Effector CD8-positive, alpha-beta T cell (primary cell): ENCODE measurements around the gene CEMIP.
"Not testable (repeated sequence)": the region's sequence is repeated elsewhere in the genome, so short reads cannot be mapped to it uniquely, and the experiment has no call there.

Experiments used
- DNase-seq: peaks from one replicate; lab custom pipeline; 2025; lab: John Stamatoyannopoulos, UW

CEMIP gene

DNA sequence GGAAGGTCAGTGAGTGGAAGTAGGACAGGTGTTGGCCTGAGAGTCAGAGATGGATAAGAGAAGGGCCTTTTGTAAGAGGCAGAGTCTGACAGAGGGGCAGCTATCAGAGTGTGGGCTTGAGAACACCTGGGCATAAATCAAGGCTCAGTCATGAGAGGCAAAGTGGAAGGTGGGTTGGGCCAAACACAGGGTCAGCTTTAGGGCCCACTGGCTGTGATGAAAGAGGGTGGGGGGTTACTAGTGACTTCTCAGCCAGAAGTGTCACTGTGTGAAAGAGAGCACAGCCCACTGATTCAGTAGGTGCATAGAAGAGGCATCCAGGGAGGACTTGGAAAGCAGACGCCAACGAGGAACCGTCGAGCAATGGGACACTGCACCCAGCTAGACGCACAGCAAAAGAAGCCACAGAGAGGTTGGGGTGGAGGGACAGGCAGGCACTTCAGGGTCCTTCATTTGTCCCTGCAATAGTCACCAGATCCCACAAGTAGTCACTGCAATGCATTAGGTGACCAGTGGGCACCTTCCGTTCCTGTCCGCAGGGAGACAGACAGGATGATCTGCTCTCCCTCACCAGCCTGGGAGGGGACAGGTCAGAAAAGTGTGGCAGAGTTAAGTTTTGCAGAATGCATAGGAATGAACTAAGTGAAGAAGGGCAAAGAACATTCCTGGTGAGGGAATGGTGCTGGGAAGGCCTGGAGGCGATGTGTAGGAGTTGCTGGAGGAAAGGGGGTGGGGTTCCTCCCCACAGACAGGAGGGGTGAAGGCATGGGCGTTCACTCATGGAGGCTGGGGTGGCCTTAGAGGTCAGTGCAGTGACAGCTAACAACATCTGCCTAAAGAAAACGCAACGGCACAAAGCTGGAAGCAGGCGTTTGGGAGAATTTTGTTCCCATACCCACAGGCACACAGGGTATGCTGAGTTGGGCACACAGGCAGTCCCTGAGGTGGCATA, 174.1 kb downstream of the CEMIP start:
- DNase-seq, result no peak

- no peak for DNase-seq
Observed at GRCh38 chr15:80953953-80954778, 175.0 kb downstream of the CEMIP start.

GRCh38 chr15:80955571-80956452, 176.6 kb downstream of the CEMIP start:
- not testable (repeated sequence) for DNase-seq

DNA sequence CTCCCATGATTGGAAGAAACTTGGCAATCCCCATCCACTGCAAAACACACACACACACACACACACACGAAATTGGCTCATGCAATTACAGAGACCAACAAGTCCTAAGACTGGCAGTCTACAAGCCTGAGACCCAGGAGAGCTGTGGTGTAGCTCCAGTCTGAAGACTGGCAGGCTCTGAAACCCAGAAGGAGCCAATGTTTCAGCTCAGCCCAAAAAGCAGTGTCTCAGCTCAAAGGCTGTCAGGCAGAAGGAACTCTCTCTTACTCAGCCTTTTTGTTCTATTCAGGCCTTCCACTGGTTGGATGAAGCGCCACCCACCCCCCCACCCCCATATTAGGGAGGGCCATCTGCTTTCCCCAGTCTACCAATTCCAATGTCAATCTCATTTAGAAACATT, 178.4 kb downstream of the CEMIP start:
- DNase-seq, result no peak

- no peak for DNase-seq
Observed at GRCh38 chr15:80957976-80958375, 178.8 kb downstream of the CEMIP start.

DNA sequence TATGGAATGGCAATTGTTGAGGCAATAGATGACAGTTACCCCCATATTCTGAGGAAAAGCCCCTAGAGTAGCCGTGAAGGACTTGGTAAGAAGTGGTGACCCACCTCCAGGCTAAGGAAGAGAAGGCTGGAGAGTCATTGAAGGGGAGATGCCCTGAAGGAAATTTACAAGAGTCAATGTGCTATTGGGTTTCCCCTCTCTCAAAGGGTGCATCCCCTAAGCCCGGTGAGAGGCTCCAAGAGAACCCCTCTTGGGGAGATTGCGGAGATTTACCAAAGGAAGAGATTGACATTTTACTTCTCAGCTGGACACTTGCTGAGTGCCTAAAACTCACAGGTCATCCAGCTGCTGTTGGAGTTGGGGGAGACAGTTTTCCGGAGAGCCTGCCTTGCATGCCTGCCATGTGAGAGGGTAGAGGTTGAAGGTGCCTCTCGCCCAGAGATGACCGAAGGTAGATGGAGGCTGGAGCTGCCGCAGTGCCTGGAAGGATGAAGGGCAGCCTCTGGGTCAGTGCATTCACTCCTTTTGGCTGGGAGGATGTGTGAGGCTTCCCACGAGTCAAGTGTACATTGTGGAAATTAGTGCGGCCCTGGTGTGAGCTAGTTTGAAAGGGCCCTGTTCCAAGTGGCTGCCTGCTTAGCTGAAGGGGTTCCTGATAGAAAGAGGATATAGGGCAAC, 179.8 kb downstream of the CEMIP start:
- DNase-seq, result no peak

DNA sequence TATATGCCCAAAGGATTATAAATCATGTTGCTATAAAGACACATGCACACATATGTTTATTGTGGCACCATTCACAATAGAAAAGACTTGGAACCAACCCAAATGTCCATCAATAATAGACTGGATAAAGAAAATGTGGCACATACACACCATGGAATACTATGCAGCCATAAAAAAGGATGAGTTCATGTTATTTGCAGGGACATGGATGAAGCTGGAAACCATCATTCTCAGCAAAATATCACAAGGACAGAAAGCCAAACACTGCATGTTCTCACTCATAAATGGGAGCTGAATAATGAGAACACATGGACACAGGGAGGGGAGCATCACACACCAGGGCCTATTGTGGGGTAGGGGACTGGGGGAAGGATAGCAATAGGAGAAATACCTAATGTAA, 186.3 kb downstream of the CEMIP start:
- DNase-seq, result not testable (repeated sequence)

DNA sequence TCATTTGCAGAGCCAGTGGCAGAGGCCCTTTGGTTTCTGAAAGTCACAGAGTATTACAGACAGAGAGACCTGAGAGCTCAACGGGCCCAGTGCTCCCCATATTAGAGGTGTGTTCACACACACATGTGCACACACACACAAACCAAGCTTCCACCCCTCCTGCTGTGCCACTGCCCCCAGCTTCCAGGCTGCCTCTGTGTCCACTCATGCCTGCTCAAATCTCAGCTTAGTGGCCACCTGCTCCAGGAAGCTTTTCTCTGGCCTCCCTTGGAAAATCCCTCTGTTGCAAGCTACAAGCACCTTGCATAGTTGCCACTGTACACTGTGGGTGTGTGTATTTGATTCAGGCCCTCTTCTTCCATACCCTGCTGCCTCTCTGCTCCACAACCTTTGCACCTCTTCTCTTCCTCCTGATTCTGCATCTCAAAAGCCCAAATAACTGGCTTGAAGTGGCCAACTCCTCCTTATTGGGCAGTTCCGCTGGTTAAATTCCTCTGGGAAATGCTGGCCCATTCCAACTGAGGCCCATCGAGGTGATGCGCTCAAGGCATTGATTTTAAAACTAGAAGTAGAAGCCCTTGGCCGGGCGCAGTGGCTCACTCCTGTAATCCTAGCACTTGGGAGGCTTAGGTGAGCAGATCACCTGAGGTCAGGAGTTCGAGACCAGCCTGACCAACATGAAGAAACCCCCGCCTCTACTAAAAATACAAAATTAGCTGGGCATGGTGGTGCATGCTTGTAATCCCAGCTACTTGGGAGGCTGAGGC, 187.4 kb downstream of the CEMIP start:
- no peak for DNase-seq

DNA sequence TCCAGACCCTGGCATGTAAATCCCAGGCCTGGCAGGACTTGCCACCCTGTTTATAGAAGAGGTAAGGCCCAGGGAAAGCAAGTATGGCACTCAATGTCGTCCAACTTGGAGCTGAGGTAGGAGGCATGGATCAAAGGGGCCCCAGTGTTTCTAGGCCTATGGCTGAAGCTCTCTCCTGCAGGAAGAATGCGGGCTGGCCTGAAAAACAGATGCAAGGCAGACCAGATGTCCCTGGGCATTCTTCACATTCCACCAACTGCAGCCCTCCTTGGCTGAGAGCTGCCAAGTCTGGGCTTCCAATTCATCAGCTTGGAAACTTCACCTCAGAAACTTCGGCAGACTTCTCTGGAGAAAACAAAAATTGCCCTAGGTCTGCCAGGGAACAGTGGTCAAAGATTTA, 188.3 kb downstream of the CEMIP start:
- DNase-seq, result no peak

GRCh38 chr15:80967991-80968510, 188.9 kb downstream of the CEMIP start:
- DNase-seq, result no peak

GRCh38 chr15:80969316-80969715, 190.1 kb downstream of the CEMIP start:
- no peak for DNase-seq

DNA sequence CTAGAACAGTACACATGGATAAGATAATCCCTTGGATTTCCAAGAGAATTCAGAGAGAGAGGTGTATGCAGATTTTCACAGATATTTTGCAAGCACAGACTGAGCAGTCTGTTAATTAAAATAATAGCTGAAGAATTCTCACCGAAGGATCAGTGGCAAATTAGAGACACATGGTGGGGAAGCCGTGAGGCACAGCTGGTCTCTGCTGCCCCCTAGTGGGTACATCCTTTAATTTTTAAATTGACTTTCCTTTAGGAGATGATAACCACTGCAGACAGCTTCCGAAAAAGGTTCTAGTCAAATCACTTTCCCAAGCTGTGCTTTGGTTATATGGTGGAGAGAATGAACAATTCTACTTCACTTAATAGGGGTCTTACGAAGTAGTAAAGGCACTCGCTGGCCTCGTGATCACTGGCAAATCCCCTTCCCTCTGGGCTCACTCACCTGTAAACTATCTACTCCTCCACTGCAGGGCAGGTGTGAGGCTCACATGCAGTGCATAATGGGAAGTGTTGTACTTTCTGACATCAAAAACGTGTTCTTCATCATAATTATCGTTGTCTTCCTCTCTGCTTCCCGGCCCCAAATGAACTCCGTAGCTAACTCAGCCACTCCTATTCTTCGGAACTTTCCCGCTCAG, 191.0 kb downstream of the CEMIP start:
- peak; percentile 25 for DNase-seq

GRCh38 chr15:80970658-80971057, 191.5 kb downstream of the CEMIP start:
- no peak for DNase-seq

GRCh38 chr15:80971143-80971542, 192.0 kb downstream of the CEMIP start:
- DNase-seq, result no peak

DNA sequence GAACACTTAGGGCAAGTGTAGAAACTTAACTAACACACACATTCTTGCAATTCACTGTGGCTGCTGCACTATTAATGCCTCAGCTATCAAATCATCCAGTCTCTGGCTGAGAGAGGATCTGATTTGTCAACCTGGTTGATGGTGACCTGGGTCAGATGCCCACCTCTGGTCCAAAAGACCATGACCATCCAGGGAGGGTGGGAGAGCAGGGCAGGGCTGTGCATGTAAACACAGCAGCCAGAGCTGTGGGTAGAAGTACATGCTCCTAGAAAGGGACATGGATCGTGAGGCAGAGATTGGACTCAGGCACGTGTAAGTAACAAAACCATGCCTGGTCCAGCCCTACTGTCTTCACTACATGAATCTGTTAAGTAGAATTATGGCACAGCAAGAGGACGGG, 193.1 kb downstream of the CEMIP start:
- DNase-seq, result no peak

GRCh38 chr15:80974914-80975313, 195.7 kb downstream of the CEMIP start:
- no peak for DNase-seq

DNA sequence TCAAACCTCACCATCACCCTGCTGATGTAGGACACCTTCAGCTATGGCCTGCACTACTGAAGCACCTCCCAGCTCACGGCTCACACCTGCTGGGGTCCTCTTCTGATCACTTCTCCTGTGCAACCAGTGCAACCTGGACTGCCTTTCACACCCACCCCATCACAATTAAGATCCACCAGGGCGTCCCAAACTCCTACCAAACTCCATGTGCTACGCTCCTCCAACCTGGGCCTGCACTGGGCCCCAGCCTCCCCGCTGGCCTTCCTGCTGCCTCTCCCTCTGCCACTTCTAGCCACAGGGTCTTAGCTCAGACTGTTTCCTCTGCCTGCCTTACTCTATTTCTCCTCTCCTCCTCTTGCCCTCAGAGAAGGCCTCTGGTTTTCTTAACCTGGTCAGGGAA, 197.7 kb downstream of the CEMIP start:
- no peak for DNase-seq

DNA sequence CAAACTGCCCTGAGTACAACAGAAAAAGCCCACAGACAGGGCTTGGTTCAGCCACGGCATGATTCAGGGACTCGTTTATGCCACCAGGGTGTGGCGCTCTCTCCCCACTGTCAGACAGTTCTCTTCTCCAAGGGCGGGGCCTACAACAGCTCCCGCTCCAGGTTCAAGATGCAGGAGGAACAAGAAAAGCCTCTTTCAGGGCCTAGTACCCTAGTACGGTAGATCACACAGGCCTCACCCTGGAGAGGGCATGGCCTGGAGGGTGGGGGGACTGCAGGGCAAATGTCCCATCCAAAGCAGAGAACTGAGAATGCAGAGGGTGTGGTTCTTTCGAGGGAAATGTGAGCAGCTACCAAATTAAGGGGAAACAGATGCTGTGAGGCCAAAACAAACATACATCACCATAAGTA, 198.5 kb downstream of the CEMIP start:
- no peak for DNase-seq

DNA sequence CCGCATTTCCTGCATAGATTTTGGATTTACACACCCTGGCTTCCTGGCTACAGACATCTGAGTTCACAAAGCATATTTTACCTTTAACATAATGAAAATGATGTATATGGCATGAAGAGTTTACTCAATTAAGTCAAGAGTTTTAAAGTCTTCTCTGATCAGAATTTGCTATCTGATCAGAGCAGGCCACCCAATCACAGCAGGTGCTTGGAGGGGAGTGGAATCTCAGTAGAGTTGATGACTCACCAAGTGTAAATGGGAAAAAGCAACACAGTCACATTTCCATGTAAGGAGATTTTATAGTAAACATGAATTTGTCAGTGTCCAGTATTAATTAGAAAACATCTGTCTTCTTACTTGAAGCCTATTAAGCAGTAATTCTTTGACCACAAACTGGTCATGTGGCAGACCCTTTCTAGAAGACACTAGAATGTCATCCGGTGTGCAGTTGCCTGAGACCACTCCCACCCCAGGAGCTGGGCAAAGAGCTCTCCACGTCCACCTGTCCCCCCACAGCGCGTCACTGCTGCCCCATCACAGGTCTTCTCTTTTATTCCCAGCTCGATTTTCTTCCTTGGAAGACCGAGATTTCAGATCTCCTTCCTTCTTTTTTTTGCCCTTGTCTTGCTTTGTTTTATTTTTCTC, 199.6 kb downstream of the CEMIP start:
- DNase-seq, result no peak
